ENCODE measurements around the gene PRRT3. TPM values are rescaled to one million over a fixed set of nuclear protein-coding genes. Genes with fewer than 3 reads are reported as not detected.

Gene PRRT3
- total and polyA plus RNA-seq, 9 of the 15 experiments (the other 6 are each of a cell fraction or from before 2014, with no cell fraction given), result 0.06 to 1.9 (median 1.2) TPM

DNA sequence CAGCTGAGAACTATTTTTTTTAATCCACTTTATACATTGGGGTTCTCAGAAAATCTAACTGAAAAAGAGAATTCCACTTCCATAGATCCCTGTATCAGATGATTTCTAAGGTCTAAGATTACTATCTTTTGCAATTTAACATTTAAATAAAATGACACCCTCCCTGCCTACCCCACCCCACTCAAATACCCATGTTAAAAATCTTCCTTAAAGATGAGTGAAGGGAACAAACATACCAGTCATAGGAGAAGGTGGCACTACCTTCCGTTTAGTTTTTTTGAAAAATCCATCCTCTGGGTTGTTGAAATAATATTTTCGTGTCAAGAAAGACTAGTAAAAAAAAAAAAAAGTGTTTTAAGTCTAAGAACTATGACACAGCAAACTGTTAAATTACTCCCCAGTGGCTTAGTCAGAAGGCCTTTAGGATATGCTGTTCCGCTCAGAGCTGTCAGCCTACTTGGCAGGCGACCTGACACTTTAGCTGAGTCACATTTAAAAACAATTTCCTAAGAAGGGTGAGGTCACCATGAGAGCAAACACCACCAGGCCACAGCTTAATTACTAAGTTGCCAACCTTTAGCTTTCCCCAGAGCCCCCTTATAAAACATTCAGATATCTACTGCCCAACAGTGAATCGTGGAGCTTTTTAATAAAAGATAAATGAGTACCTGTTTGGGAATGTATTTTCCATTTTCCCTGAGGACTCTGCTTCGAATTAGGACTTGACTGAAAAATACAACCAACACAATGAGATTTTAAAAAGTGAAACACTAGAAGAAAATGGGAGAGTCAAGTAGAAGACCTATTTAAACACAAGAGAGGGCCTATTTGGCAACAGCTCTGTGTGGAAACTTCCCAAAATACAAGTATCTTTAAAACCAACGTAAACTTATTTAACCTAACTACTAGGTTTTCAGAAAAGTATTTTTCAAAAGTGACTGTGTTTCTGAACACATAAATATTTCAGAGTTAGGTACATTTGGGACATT lies 24.8 kb upstream of the PRRT3 start (continued):
- TF ChIP-seq, protein P1, sequence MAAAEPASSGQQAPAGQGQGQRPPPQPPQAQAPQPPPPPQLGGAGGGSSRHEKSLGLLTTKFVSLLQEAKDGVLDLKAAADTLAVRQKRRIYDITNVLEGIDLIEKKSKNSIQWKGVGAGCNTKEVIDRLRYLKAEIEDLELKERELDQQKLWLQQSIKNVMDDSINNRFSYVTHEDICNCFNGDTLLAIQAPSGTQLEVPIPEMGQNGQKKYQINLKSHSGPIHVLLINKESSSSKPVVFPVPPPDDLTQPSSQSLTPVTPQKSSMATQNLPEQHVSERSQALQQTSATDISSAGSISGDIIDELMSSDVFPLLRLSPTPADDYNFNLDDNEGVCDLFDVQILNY (CRISPR knock-in tag; IDR thresholded peaks at IDR 0.05), result no peak
- 0 out of 2 replicates have a peak, but pooled peaks have one; percentile 54 for TF ChIP-seq ZNF140 (CRISPR knock-in tag; IDR thresholded peaks at IDR 0.05)
- no peak for TF ChIP-seq ESRRA (IDR thresholded peaks at IDR 0.05; ENCODE audit: borderline replicate concordance, low read depth)
- no peak for TF ChIP-seq KAT8 (IDR thresholded peaks at IDR 0.05; ENCODE audit: low read depth)
- TF ChIP-seq SIN3A (IDR thresholded peaks at IDR 0.05; ENCODE audit: borderline replicate concordance in 2 of 2, control insufficient read depth in 1 of 2, low read depth in 2 of 2, low read length in 2 of 2), result peak; percentile 35 to 60; a peak in 2 of 4 replicates
- peak; percentile 35 for TF ChIP-seq SMAD1 (IDR thresholded peaks at IDR 0.05; ENCODE audit: low read depth, low read length, partially characterized antibody)
- peak; percentile 45; the same call in 1 of the 2 replicates for TF ChIP-seq KLF13 (tag; IDR thresholded peaks at IDR 0.05; ENCODE audit: borderline replicate concordance, low read depth)
- peak; percentile 91 for TF ChIP-seq ARID1B (IDR thresholded peaks at IDR 0.05)
- TF ChIP-seq, protein P2, sequence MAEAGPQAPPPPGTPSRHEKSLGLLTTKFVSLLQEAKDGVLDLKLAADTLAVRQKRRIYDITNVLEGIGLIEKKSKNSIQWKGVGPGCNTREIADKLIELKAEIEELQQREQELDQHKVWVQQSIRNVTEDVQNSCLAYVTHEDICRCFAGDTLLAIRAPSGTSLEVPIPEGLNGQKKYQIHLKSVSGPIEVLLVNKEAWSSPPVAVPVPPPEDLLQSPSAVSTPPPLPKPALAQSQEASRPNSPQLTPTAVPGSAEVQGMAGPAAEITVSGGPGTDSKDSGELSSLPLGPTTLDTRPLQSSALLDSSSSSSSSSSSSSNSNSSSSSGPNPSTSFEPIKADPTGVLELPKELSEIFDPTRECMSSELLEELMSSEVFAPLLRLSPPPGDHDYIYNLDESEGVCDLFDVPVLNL (CRISPR knock-in tag; IDR thresholded peaks at IDR 0.05; ENCODE audit: low read depth), result no peak
- TF ChIP-seq ZNF133 (CRISPR knock-in tag; IDR thresholded peaks at IDR 0.05), result no peak
- TF ChIP-seq, protein P3, sequence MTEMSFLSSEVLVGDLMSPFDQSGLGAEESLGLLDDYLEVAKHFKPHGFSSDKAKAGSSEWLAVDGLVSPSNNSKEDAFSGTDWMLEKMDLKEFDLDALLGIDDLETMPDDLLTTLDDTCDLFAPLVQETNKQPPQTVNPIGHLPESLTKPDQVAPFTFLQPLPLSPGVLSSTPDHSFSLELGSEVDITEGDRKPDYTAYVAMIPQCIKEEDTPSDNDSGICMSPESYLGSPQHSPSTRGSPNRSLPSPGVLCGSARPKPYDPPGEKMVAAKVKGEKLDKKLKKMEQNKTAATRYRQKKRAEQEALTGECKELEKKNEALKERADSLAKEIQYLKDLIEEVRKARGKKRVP (CRISPR knock-in tag; IDR thresholded peaks at IDR 0.05), result no peak
- no peak for TF ChIP-seq ARID2 (IDR thresholded peaks at IDR 0.05)
- peak; percentile 45 for TF ChIP-seq ZNF584 (CRISPR knock-in tag; IDR thresholded peaks at IDR 0.05; ENCODE audit: low read depth)
- TF ChIP-seq CREB1 (IDR thresholded peaks at IDR 0.05), result peak; percentile 51; the same call in 1 of the 2 replicates
- no peak for TF ChIP-seq CREB1 (CRISPR knock-in tag; IDR thresholded peaks at IDR 0.05)
- TF ChIP-seq, protein P4, sequence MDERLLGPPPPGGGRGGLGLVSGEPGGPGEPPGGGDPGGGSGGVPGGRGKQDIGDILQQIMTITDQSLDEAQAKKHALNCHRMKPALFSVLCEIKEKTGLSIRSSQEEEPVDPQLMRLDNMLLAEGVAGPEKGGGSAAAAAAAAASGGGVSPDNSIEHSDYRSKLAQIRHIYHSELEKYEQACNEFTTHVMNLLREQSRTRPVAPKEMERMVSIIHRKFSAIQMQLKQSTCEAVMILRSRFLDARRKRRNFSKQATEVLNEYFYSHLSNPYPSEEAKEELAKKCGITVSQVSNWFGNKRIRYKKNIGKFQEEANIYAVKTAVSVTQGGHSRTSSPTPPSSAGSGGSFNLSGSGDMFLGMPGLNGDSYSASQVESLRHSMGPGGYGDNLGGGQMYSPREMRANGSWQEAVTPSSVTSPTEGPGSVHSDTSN (CRISPR knock-in tag; IDR thresholded peaks at IDR 0.05; ENCODE audit: low read depth), result no peak
- TF ChIP-seq, protein P4 (tag; conservative IDR thresholded peaks at IDR 0.05; ENCODE audit: low read depth), result peak; percentile 93
- peak; percentile 91 for TF ChIP-seq NFE2L1 (tag; IDR thresholded peaks at IDR 0.05; ENCODE audit: borderline replicate concordance, low read depth)
- TF ChIP-seq, protein P5, sequence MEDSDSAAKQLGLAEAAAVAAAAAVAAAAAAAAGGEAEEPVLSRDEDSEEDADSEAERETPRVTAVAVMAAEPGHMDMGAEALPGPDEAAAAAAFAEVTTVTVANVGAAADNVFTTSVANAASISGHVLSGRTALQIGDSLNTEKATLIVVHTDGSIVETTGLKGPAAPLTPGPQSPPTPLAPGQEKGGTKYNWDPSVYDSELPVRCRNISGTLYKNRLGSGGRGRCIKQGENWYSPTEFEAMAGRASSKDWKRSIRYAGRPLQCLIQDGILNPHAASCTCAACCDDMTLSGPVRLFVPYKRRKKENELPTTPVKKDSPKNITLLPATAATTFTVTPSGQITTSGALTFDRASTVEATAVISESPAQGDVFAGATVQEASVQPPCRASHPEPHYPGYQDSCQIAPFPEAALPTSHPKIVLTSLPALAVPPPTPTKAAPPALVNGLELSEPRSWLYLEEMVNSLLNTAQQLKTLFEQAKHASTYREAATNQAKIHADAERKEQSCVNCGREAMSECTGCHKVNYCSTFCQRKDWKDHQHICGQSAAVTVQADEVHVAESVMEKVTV (CRISPR knock-in tag; IDR thresholded peaks at IDR 0.05), result 0 out of 2 replicates have a peak, but pooled peaks have one; percentile 2

Data from K562 (cell line).